NK-92 (cell line): Measurements from ENCODE around the gene UNC79.

Experiments used
- DNase-seq: peaks from one replicate; lab custom pipeline; 2025; ENCODE audit not compliant: unreplicated experiment; lab: John Stamatoyannopoulos, UW

UNC79 gene

DNA sequence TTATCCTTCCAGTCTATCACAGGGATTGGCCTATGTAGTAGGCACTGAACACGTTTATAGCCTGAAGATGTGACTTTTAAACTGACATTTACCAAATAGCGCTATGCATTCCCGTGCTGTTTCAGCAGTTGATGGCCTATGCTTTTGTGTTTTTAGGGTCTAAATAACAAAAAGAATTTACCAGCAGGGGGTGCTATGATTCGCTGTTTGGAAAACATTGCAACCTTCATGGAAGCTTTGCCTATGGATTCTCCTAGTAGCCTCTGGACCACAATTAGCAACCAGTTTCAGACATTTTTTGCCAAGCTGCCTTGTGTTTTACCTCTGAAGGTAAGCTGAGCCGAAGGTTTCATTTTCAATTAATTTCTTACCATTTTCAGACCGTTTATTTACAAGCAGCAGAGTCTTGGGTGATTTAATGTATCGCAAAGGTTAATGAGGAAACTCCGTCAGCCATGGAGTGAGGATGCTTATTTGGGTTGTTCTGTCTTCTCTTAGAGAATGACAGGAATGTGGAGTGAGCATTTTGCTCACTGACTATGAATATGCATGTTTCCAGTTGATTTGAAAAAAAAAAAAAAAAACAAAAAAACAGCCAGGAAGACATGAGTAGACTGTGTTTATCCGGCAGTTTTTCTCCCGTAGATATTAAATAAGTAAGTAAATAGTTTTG, 224.5 kb downstream of the UNC79 start:
- no peak for DNase-seq

GRCh38 chr14:93657875-93658274, 227.1 kb downstream of the UNC79 start:
- DNase-seq = no peak

DNA sequence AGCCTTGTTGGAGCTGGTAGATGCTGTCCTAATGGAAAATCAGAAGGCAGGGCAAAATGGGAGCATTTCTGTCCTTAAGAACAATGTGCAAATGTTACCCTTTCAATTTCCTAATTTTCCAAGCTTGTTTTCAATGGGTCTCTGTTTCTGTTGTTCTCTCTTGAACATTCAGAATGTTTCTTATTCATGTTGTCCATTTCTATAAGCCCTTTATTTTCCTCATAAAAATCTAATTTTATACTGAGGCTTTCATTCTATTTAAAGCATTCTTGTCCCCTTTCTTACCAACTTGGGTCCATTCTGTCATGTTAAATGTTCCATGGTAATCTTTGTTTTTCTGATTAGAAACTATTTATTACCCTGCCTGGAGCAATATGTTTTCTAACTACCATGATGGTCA, 232.6 kb downstream of the UNC79 start:
- DNase-seq = no peak

DNA sequence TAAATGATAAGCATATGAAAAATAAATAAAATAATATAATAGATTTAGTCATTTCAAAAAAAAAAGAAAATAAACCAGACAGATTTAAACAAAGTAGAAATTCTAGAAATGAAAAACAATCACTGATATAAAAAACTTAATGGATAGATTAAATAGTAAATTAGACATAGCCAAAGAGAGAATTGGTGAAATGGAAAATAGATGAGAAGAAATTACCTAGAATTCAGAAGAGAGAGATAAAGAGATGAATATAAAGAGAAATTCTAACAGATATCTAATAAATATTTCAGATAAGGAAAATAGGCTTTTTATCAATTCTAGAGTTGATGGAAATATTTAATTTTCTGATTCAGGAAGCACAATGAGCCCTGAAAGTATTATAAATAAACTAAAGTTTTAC, 234.4 kb downstream of the UNC79 start:
- no peak for DNase-seq

DNA sequence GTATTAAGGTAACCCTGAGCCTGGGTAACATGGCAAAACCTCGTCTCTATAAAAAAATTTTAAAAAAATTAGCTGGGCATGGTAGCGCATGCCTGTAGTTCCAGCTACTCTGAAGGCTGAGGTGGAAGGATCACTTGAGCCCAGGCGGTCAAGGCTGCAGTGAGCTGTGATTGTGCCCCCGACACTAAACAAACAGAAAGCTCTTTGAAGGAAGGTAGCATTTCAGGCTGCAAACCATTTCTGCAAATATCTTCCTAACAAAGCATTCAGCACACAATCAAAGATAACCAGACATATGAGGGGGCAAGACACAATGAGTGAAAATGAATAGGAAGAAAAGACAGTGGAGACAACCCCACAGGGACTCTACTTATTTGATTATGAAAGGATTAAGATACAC, 238.9 kb downstream of the UNC79 start:
- DNase-seq = no peak

GRCh38 chr14:93674343-93674742, 243.6 kb downstream of the UNC79 start:
- DNase-seq = no peak

- DNase-seq = no peak
These were observed 244.9 kb downstream of the UNC79 start for GRCh38 chr14:93675651-93676050.

DNA sequence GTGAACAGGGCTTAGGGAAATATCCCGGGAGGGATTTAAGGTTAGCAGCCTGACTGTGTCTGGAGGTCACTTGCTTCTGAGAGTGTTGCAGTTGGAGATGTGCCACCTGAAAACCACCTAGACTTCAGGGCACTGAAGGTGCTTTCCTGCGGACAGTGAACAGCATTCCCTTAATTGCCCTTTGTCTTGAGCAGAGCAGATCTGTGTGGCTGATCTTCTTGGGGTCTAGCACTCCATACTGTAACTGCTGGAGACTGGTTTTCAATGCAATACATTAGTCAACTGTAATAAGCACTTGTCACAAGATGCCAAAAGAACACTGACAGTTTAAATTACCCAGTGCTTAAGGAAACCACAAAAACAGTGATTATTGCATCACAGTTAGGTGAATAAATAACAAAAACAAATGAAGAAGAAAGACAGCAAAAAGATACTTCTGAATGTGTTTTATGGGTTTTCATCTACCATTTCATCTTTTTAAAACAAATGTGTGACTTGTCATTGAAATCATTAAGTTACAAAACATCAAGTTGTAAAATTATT, 245.7 kb downstream of the UNC79 start:
- no peak for DNase-seq

GRCh38 chr14:93682459-93682858, 251.7 kb downstream of the UNC79 start:
- no peak for DNase-seq

DNA sequence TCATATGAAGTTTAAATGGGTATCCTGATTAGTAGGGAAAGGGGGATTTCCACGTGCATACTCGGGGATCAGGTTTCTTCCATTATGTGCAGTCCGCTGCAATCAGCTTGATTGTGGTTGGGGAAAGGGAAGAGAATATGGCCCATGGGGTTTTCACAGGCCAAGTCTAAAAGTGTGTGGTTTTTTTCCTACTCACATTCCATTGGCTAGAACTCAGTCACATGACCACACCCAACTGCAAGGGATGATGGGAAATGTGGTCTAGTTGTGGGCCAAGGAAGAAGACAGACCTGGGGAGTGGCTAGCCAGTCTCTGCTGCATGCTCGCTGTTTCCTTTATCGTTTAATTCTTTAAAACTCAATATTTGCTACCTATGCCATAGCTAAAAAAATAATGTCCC, 252.5 kb downstream of the UNC79 start:
- no peak for DNase-seq

GRCh38 chr14:93685121-93685895, 254.6 kb downstream of the UNC79 start:
- DNase-seq = no peak

GRCh38 chr14:93686268-93686667, 255.5 kb downstream of the UNC79 start:
- DNase-seq = no peak

- no peak for DNase-seq
These were observed 257.5 kb downstream of the UNC79 start for GRCh38 chr14:93688239-93688666.

DNA sequence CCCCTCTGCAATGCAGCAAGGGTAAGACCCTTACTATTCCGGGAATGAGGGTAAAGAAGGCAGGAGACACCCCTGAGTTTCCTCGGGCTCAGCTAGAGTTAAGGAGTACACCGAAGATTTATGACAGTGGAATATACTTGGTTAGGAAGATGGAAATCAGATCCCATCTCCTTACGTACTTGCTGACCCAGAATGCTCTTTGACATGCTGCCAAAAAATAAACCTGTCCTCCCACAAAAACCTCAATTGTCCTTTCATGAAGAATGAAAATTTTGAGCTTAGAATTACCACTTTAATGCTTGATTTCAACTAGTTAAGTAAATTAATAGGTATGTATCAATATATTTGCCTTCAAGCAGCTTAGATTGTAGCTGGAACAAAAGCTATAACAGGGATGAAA, 258.1 kb downstream of the UNC79 start:
- DNase-seq = no peak

DNA sequence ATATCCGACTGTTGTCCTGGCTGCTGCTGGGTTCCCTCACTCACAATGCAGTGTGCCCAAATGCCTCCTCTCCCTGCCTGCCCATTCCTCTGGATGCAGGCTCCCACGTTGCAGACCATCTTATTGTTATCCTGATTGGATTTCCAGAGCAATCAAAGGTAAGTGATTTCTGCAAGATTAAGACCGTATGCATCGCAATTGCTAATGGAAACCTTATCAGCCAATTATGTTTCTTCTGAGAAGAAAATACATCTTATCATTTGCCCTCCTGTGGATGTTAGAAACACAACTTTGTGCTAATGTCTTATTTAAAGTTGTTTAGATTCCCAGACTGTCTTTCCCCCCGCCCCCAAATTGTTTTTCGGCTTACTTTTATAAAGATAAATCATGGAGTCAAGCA, 259.4 kb downstream of the UNC79 start:
- no peak for DNase-seq

DNA sequence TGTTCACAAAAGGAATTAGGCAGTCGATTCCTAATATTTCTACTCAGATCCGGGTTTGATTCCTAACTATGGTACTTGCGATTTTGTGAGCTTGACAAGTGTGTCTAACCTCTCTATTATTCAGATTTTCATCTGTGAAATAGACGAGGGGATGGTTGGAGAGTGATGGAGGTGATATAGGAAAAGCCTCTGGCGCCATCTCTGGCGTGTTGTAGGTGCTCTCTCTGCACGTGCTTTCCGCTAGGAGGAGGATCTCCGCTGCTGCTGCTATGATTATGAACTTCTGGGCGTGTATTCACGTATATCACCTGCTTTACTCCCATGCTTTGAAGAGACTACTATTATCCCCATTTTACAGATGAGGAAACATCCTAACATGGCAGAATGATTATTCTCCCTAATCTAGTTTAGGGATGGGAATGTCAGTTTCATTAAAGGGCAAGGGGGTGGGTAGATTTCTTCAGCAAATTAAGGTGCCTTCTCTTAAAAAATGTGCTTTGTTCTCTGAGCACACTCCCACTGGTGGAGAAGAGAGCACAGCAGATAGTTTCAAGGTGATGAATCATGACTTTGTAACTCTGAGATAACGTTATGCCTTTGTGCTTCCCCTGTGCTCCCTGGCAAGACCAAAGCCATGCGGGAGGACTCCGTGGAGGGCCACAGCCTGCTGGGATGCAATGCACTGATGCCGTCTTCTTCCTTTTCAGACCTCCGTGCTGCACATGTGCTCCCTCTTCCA, 260.5 kb downstream of the UNC79 start:
- DNase-seq = no peak

- DNase-seq = no peak
These were observed 263.2 kb downstream of the UNC79 start for GRCh38 chr14:93693914-93694313.

DNA sequence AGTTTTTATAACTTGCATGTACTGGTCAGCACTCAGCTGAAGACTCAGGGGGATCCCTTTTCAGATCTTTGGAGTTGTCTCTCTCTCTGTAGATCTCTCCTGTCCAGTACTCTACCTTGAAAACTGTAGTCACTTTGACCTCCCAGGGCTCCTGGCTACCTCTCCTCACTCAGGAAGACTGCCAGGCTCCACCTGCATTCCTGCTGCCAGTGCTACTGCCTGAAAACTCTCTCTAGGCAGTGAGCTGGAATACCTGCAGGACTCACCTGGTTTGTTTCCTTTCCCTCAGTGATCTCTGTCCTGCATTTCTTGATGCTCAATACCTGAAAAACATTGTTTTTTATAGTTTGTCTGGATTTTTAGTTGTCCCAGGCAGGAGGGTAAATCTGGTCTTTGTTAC, 270.2 kb downstream of the UNC79 start:
- DNase-seq = no peak

- no peak for DNase-seq
These were observed 270.8 kb downstream of the UNC79 start for GRCh38 chr14:93701562-93701961.

DNA sequence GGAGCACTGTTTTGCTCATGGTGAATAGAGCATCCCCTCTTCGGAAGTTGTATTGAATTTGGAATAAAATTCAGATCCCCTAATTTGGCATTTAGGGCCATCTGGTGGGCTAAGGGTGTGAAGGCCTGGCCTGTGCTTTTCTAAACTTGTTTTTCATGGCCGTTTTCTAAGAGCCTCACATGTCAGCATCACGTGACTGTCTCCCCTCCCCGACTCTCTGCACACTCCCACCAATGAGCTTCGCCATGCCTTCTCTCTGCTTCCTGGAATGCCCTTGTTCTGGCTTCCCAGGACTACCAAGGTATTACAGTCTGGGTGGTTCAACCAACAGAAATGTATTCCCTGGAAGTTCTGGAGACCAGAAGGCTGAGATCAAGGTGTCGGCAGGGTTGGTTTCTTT, 272.2 kb downstream of the UNC79 start:
- no peak for DNase-seq

DNA sequence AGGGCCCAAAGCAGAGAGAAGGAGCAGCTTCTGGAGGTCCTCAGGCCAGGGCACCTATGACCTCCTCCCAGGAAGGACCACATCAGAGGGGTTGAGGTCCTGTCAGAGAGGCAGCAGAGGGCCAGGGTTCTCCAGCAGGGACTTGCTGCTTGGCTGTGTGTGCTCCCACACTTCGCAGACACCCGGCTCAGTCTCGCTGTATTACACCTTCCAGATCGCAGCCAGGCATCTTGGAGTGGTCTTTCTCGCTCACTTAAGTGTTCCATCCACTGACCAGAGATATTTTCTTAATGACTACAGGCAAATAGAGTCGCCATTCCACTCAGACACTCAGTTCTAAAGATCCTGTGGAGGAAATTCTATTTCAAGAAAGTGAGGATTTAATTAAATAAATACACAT, 273.2 kb downstream of the UNC79 start:
- DNase-seq = no peak
